ENCODE measurements around the gene AMPH.

- TF ChIP-seq POLR2A (IDR thresholded peaks at IDR 0.05; ENCODE audit: borderline replicate concordance, extremely low read depth, insufficient read depth, insufficient read length) (no peak), REST (IDR thresholded peaks at IDR 0.05; ENCODE audit: low read depth) (no peak), CTCF (IDR thresholded peaks at IDR 0.05 in 2 of 3, conservative IDR thresholded peaks at IDR 0.05 in 1 of 3; ENCODE audit: borderline replicate concordance in 1 of 3, insufficient read depth in 1 of 3, low read depth in 2 of 3, low read length in 2 of 3) (no peak), SIN3A (IDR thresholded peaks at IDR 0.05; ENCODE audit: low read depth) (no peak)
These were observed 202.1 kb downstream of the AMPH start for GRCh38 chr7:38429057-38429456.

Measured in HCT116 (cell line).